ENCODE results near the gene MGME1. TPM values are rescaled to one million over a fixed set of nuclear protein-coding genes. Genes with fewer than 3 reads are reported as not detected.

MGME1 gene
- total RNA-seq (10 to 100 TPM in 3 of 4 donors, 1 to 10 TPM in 1; 9.7 to 12.0 (median 10.8) TPM), polyA plus RNA-seq (10.9 TPM)
- long read RNA-seq, donor 1, transcript MGME1-203 (5 exons, 2,336 nt): major isoform, 8 of 23 reads
- long read RNA-seq, donor 1, partial matches to known transcripts: 7 of 23 reads
- long read RNA-seq, donor 1, other reads (novel, unspliced or antisense): 6 of 23 reads
- long read RNA-seq, donor 2, transcript MGME1-203 (5 exons, 2,336 nt): major isoform, 6 of 12 reads
- long read RNA-seq, donor 2, partial matches to known transcripts: 2 of 12 reads
- long read RNA-seq, donor 2, other reads (novel, unspliced or antisense): 4 of 12 reads
- long read RNA-seq, donor 3, transcript MGME1-203 (5 exons, 2,336 nt): major isoform, 27 of 76 reads
- long read RNA-seq, donor 3, partial matches to known transcripts: 20 of 76 reads
- long read RNA-seq, donor 3, other reads (novel, unspliced or antisense): 24 of 76 reads
- long read RNA-seq, donor 4, partial matches to known transcripts: 1 of 6 reads
- long read RNA-seq, donor 4, other reads (novel, unspliced or antisense): 4 of 6 reads

GRCh38 chr20:17968366-17969277, at the start of gene MGME1, which contains the start of gene SNX5:
MGME1 (plus strand) TSS chr20:17969018; CDS start chr20:17969860, 842 bp downstream.
SNX5 (minus strand) TSS chr20:17968794; CDS start chr20:17968425, 369 bp downstream.
- Histone ChIP-seq H3K9me3 (ENCODE audit: control insufficient read depth, low read length) (no peaks in the 10 kb centered on the region), H3K27me3 (ENCODE audit: control insufficient read depth, insufficient read depth) (no peaks in the 10 kb centered on the region), H3K4me3 (ENCODE audit: low read length) (peak within 1 kb of the TSS; percentile 77), H3K27ac (ENCODE audit: low read length) (peak within 1 kb of the TSS; percentile 93), H3K4me1 (ENCODE audit: control insufficient read depth, insufficient read depth, low read length) (peaks cover 3% of the 10 kb centered on the region)
- intact Hi-C loops (cut with DNase I): no loop called here
- peak; percentile 98 to 99 for ATAC-seq
- WGBS: under 1% methylated on average over 96 of the region's 96 CpGs
- peak; percentile 100 for DNase-seq

- intact Hi-C loops (cut with DNase I): no loop called here
- DNase-seq: no peak
- Histone ChIP-seq H3K4me1 (ENCODE audit: control insufficient read depth, insufficient read depth, low read length) (no peaks in the 10 kb centered on the region), H3K9me3 (ENCODE audit: control insufficient read depth, low read length) (no peaks in the 10 kb centered on the region), H3K4me3 (ENCODE audit: low read length) (no peak overlapping the region), H3K27ac (ENCODE audit: low read length) (no peak overlapping the region), H3K27me3 (ENCODE audit: control insufficient read depth, insufficient read depth) (no peaks in the 10 kb centered on the region)
- no peak for ATAC-seq
- WGBS: 97% methylated on average over 8 of the region's 8 CpGs
These were observed 49.7 kb upstream of the MGME1 start for GRCh38 chr20:17919149-17919548.

- H3K9me3 ChIP-seq (ENCODE audit: control insufficient read depth, low read length): no peaks in the 10 kb centered on the region
- no peak overlapping the region for H3K4me3 ChIP-seq (ENCODE audit: low read length)
- ATAC-seq (no peak), DNase-seq (no peak)
- no peaks in the 10 kb centered on the region for H3K27me3 ChIP-seq (ENCODE audit: control insufficient read depth, insufficient read depth)
- intact Hi-C loops (cut with DNase I): no loop called here
- H3K27ac ChIP-seq (ENCODE audit: low read length): no peak overlapping the region
- WGBS: 13% methylated on average over 1 of the region's 1 CpG
- peaks cover 3% of the 10 kb centered on the region for H3K4me1 ChIP-seq (ENCODE audit: control insufficient read depth, insufficient read depth, low read length)
These were observed 47.0 kb upstream of the MGME1 start for GRCh38 chr20:17921774-17922173.

GRCh38 chr20:17925141-17925939, 43.5 kb upstream of the MGME1 start:
- Histone ChIP-seq H3K9me3 (ENCODE audit: control insufficient read depth, low read length) (no peaks in the 10 kb centered on the region), H3K27ac (ENCODE audit: low read length) (no peak overlapping the region), H3K27me3 (ENCODE audit: control insufficient read depth, insufficient read depth) (no peaks in the 10 kb centered on the region), H3K4me1 (ENCODE audit: control insufficient read depth, insufficient read depth, low read length) (peaks cover 3% of the 10 kb centered on the region), H3K4me3 (ENCODE audit: low read length) (no peak overlapping the region)
- WGBS: 32% methylated on average over 11 of the region's 11 CpGs
- intact Hi-C loops (cut with DNase I): no loop called here
- ATAC-seq (peak; percentile 64 to 66), DNase-seq (peak in 2 of 3 donors; percentile 46 to 74)

GRCh38 chr20:17925940-17926300, 42.9 kb upstream of the MGME1 start:
- Histone ChIP-seq H3K27me3 (ENCODE audit: control insufficient read depth, insufficient read depth) (no peaks in the 10 kb centered on the region), H3K4me3 (ENCODE audit: low read length) (no peak overlapping the region), H3K27ac (ENCODE audit: low read length) (no peak overlapping the region), H3K9me3 (ENCODE audit: control insufficient read depth, low read length) (no peaks in the 10 kb centered on the region), H3K4me1 (ENCODE audit: control insufficient read depth, insufficient read depth, low read length) (peaks cover 3% of the 10 kb centered on the region)
- DNase-seq (no peak), ATAC-seq (no peak)
- WGBS: 55% methylated on average over 1 of the region's 1 CpG
- intact Hi-C loops (cut with DNase I): no loop called here

GRCh38 chr20:17928211-17928611, 40.6 kb upstream of the MGME1 start:
- intact Hi-C loops (cut with DNase I): no loop called here

GRCh38 chr20:17928633-17929311, 40.0 kb upstream of the MGME1 start:
- no peaks in the 10 kb centered on the region for H3K9me3 ChIP-seq (ENCODE audit: control insufficient read depth, low read length)
- H3K27me3 ChIP-seq (ENCODE audit: control insufficient read depth, insufficient read depth): no peaks in the 10 kb centered on the region
- peaks cover 3% of the 10 kb centered on the region for H3K4me1 ChIP-seq (ENCODE audit: control insufficient read depth, insufficient read depth, low read length)
- no peak overlapping the region for H3K4me3 ChIP-seq (ENCODE audit: low read length)
- ATAC-seq: peak in 1 of 2 donors; percentile 11
- intact Hi-C loops (cut with DNase I): no loop called here
- no peak for DNase-seq
- 87% methylated on average over 22 of the region's 22 CpGs for WGBS
- H3K27ac ChIP-seq (ENCODE audit: low read length): no peak overlapping the region

More at GRCh38 chr20:17928211-17928611, 40.6 kb upstream of the MGME1 start:
- Histone ChIP-seq H3K4me1 (ENCODE audit: control insufficient read depth, insufficient read depth, low read length) (peaks cover 3% of the 10 kb centered on the region), H3K4me3 (ENCODE audit: low read length) (no peak overlapping the region), H3K27ac (ENCODE audit: low read length) (no peak overlapping the region), H3K9me3 (ENCODE audit: control insufficient read depth, low read length) (no peaks in the 10 kb centered on the region), H3K27me3 (ENCODE audit: control insufficient read depth, insufficient read depth) (no peaks in the 10 kb centered on the region)
- no peak for DNase-seq
- WGBS: 67% methylated on average over 7 of the region's 7 CpGs
- ATAC-seq: peak; percentile 12 to 27

GRCh38 chr20:17931513-17931912, 37.3 kb upstream of the MGME1 start:
- no peaks in the 10 kb centered on the region for H3K9me3 ChIP-seq (ENCODE audit: control insufficient read depth, low read length)
- H3K27me3 ChIP-seq (ENCODE audit: control insufficient read depth, insufficient read depth): no peaks in the 10 kb centered on the region
- no peak overlapping the region for H3K27ac ChIP-seq (ENCODE audit: low read length)
- no peaks in the 10 kb centered on the region for H3K4me1 ChIP-seq (ENCODE audit: control insufficient read depth, insufficient read depth, low read length)
- H3K4me3 ChIP-seq (ENCODE audit: low read length): no peak overlapping the region
- DNase-seq (no peak), ATAC-seq (no peak)
- WGBS: 91% methylated on average over 1 of the region's 1 CpG
- intact Hi-C loops (cut with DNase I): loop anchor here in 1 of 4 donors (10.0 kb wide), 1 partner anchor 427 kb away; no protein-coding TSS in a partner anchor

- intact Hi-C loops (cut with DNase I): loop anchor here in 1 of 4 donors (10.0 kb wide), 1 partner anchor 428 kb away; no protein-coding TSS in a partner anchor
- no peak for ATAC-seq
- Histone ChIP-seq H3K9me3 (ENCODE audit: control insufficient read depth, low read length) (no peaks in the 10 kb centered on the region), H3K27ac (ENCODE audit: low read length) (no peak overlapping the region), H3K4me3 (ENCODE audit: low read length) (no peak overlapping the region), H3K27me3 (ENCODE audit: control insufficient read depth, insufficient read depth) (no peaks in the 10 kb centered on the region), H3K4me1 (ENCODE audit: control insufficient read depth, insufficient read depth, low read length) (no peaks in the 10 kb centered on the region)
- 93% methylated on average over 5 of the region's 5 CpGs for WGBS
- DNase-seq: no peak
These were observed 36.4 kb upstream of the MGME1 start for GRCh38 chr20:17932396-17932795.

GRCh38 chr20:17933121-17933520, 35.7 kb upstream of the MGME1 start:
- Histone ChIP-seq H3K9me3 (ENCODE audit: control insufficient read depth, low read length) (no peaks in the 10 kb centered on the region), H3K27ac (ENCODE audit: low read length) (no peak overlapping the region), H3K4me3 (ENCODE audit: low read length) (no peak overlapping the region), H3K27me3 (ENCODE audit: control insufficient read depth, insufficient read depth) (no peaks in the 10 kb centered on the region), H3K4me1 (ENCODE audit: control insufficient read depth, insufficient read depth, low read length) (no peaks in the 10 kb centered on the region)
- intact Hi-C loops (cut with DNase I): loop anchor here in 1 of 4 donors (10.0 kb wide), 1 partner anchor 428 kb away; no protein-coding TSS in a partner anchor
- WGBS: 100% methylated on average over 1 of the region's 1 CpG
- ATAC-seq (no peak), DNase-seq (no peak)
